Jurkat, Clone E6-1 (cell line): Measurements from ENCODE around the gene PLIN4. TPM values are rescaled to one million over a fixed set of nuclear protein-coding genes. Genes with fewer than 3 reads are reported as not detected.
"Not testable (repeated sequence)": the region's sequence is repeated elsewhere in the genome, so short reads cannot be mapped to it uniquely, and the experiment has no call there.

Experiments
- DNase-seq: peaks from one replicate; pipeline ENCODE4 v3.0.0-alpha.2; 2011; ENCODE audit warnings: low read depth, low spot score
- H3K4me3 ChIP-seq: 2 replicates; pipeline ENCODE4 v1.5.1; 2011; ENCODE audit warnings: mild to moderate bottlenecking, low read length, control low read depth, moderate library complexity
- polyA plus RNA-seq: library from polyadenylated mRNA; unstranded; fragments of >200 nt; gene quantifications from one replicate; pipeline ENCODE4 v1.2.1, GENCODE V29; 2012; ENCODE audit warnings: missing spikeins; ENCODE audit not compliant: insufficient read length, insufficient read depth

PLIN4 gene, protein sequence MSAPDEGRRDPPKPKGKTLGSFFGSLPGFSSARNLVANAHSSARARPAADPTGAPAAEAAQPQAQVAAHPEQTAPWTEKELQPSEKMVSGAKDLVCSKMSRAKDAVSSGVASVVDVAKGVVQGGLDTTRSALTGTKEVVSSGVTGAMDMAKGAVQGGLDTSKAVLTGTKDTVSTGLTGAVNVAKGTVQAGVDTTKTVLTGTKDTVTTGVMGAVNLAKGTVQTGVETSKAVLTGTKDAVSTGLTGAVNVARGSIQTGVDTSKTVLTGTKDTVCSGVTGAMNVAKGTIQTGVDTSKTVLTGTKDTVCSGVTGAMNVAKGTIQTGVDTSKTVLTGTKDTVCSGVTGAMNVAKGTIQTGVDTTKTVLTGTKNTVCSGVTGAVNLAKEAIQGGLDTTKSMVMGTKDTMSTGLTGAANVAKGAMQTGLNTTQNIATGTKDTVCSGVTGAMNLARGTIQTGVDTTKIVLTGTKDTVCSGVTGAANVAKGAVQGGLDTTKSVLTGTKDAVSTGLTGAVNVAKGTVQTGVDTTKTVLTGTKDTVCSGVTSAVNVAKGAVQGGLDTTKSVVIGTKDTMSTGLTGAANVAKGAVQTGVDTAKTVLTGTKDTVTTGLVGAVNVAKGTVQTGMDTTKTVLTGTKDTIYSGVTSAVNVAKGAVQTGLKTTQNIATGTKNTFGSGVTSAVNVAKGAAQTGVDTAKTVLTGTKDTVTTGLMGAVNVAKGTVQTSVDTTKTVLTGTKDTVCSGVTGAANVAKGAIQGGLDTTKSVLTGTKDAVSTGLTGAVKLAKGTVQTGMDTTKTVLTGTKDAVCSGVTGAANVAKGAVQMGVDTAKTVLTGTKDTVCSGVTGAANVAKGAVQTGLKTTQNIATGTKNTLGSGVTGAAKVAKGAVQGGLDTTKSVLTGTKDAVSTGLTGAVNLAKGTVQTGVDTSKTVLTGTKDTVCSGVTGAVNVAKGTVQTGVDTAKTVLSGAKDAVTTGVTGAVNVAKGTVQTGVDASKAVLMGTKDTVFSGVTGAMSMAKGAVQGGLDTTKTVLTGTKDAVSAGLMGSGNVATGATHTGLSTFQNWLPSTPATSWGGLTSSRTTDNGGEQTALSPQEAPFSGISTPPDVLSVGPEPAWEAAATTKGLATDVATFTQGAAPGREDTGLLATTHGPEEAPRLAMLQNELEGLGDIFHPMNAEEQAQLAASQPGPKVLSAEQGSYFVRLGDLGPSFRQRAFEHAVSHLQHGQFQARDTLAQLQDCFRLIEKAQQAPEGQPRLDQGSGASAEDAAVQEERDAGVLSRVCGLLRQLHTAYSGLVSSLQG (N-terminal part only)
- polyA plus RNA-seq = not detected

DNA sequence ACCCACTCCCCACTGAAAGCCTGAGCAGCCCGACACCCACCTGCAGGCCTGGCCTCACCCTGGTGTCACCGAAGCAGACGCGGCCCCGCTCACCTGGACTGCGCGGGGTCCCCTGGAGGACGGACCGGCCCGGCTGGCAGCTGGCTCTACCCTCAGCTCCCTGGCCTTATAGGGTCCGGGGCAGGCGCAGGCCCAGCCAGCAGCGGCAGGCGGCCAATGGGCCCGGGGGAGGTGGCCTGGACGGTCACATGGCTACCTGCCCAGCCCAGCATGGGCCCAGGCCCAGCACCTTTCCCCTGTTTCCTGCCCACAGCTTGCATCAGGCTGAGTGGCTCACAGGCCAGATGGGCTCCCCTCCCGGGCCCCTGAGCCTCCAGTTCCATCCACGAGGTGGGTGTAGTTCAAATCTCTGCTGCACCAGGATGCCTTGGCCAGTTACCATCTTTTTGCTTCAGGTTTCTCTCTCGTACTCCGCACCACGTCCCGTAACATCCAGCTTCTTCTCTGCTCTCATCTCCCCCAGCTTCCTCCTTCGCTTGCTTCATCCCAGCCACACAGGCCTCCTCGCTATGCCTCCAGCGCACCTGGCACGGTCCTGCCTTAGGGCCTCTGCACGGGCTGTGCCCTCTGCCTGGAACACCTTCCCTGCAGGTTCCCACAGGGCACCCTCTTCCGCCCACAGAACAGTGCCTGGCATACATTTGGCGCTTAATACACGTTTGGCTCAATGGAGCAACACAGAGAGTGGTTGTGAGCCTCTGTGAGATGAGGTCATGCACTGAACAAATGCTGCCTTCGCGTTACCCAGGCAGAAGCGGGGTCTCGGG, at the start of gene PLIN4:
PLIN4 (minus strand) TSS at position 142 of the 827 bp plus-strand sequence. CDS start 214 bp downstream, outside the sequence.
- no peak within 1 kb of the TSS for H3K4me3 ChIP-seq
- no peak for DNase-seq

GRCh38 chr19:4567584-4568071, 49.3 kb upstream of the PLIN4 start:
- no peak for DNase-seq
- H3K4me3 ChIP-seq = no peak overlapping the region

DNA sequence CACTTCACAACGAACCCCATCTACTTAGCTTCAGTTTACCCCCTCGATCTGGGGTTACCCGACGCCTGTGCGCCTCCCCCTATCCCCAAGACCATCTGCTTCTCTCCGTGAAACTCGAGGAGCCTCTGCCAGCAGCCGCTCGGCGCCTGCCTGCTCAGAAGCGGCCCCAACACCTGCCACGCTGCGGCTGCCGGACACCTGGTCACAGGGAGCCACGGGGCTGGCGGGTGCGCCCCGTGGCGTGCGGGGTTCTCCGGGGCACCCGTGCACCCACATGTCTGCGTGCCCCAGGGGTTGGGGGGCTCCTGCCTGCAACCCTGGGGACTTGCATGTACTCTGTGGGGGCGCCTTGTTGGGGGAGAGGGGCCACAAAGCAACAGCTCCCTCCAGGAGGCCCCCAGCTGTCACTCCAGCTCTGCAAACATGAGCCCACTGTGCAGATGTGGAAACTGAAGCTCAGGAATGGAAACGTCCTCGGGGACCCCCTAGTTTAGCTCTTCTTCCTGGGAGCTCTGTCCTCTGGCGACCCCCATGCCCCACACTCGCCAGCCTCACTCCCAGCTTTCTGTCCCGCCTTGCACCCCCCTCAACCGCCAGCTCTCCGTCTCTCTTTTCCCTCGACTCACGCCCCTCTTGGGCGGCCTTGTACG, 48.2 kb upstream of the PLIN4 start:
- H3K4me3 ChIP-seq = no peak overlapping the region
- DNase-seq = no peak

DNA sequence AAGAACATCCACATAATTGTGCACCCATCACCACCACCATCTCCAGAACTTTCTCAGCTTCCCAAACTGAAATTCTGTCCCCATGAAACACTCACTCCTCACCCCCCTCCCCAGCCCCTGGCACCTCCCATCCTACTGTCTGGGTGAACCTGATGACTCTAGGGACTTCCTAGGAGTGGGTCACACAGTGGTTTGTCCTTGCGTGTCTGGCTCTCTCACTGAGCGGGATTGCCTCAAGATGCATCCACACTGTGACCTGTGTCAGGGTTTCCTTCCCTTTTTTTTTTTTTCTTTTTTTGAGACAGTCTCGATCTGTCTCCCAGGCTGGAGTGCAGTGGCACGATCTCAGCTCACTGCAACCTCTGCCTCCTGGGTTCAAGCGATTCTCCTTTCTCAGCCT, 45.3 kb upstream of the PLIN4 start:
- DNase-seq, H3K4me3 ChIP-seq: not testable (repeated sequence)

- H3K4me3 ChIP-seq, DNase-seq: not testable (repeated sequence)
These were observed 43.8 kb upstream of the PLIN4 start for GRCh38 chr19:4562085-4562484.

DNA sequence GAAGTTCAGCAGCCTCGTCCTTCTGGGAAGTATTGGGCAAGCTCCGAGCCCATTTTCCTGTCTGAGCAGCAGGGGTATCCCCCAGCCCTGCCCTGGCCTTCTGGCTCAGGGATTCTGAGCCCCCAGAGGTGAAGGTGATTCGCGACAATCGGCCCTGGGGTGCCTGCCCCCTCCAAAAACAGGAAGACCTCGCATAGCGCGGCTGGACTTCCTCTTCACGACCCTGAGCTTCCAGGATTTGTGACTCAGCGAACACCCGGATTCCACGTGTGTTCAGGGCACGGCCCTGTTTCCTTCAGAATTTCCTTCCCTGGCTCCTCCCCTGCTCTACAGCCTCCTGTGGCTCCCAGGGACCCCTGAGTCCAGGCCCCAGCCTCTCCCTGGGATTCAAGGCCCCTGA, 41.3 kb upstream of the PLIN4 start, which contains the start of gene SEMA6B:
SEMA6B (minus strand) TSS at position 116 of the 400 bp plus-strand sequence. CDS start 1,227 bp downstream, outside the sequence.
- no peak within 1 kb of the TSS for H3K4me3 ChIP-seq
- no peak for DNase-seq

GRCh38 chr19:4557971-4558941, 40.0 kb upstream of the PLIN4 start:
- DNase-seq = no peak
- H3K4me3 ChIP-seq = no peak overlapping the region

GRCh38 chr19:4557144-4557970, 39.1 kb upstream of the PLIN4 start:
- no peak overlapping the region for H3K4me3 ChIP-seq
- no peak for DNase-seq

DNA sequence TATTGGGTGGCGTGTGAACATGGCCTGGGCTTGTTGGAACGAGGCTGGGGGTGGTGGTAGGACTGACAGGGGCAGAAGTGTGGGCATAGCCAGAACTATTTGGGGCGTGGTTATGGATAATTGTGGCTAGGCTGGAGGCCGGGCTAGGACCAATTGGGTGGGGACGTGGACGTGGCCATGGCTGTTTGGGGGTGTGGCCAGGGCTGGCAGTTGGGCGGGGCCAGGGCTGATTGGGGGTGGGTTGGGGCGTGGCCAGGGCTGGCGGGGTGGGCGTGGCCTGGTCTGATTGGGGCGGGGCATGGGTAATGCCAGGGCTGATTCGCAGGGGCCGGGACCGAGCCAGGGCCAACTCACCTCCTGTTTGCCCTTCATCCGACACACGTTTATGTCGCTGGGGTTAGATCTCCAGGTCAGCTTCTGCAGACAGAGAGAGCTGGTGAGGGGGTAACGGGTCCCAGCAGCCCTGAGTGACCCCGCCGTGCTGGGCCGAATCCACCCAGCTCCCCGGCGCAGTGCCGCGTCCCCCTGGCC, 38.4 kb upstream of the PLIN4 start:
- no peak overlapping the region for H3K4me3 ChIP-seq
- peak; percentile 15 for DNase-seq

- no peak overlapping the region for H3K4me3 ChIP-seq
These were observed 37.6 kb upstream of the PLIN4 start for GRCh38 chr19:4555657-4556561.

GRCh38 chr19:4554717-4555116, 36.4 kb upstream of the PLIN4 start:
- H3K4me3 ChIP-seq = no peak overlapping the region
- no peak for DNase-seq

More at GRCh38 chr19:4555657-4556561, 37.6 kb upstream of the PLIN4 start:
- DNase-seq = peak; percentile 15

GRCh38 chr19:4553775-4554174, 35.5 kb upstream of the PLIN4 start:
- no peak for DNase-seq
- no peak overlapping the region for H3K4me3 ChIP-seq

- no peak overlapping the region for H3K4me3 ChIP-seq
- no peak for DNase-seq
These were observed 34.9 kb upstream of the PLIN4 start for GRCh38 chr19:4553092-4553695.

DNA sequence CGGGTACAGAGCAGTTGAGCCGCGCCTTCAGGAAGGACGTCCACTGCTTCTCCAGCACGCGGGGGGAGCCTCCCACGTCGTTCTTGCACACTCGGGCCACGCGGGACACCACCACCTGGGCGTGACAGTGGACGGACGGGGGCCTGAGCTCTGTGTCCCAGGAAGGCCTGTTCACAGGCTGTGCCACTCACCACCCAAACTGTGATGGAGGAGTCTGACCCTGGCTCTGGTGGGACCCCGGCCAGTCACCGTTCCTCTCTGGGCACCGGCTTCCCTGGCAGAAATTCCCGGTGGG, 34.2 kb upstream of the PLIN4 start:
- no peak for DNase-seq
- H3K4me3 ChIP-seq = no peak overlapping the region
